HepG2 (cell line): ENCODE results near the gene CDC37. TPM values are rescaled to one million over a fixed set of nuclear protein-coding genes. Genes with fewer than 3 reads are reported as not detected.

Experiments used
- ATAC-seq: fragments of 200-7000 bp; cut with Tn5 transposase; 3 replicates; pipeline ENCODE4 v1.9.1; 2020; ENCODE audit warnings: mild to moderate bottlenecking, moderate library complexity
- BruUV-seq: library from RNA; stranded (reverse); fragments of 400-500 nt; replicated peaks from 2 replicates; lab custom pipeline; 2021; lab: Mats Ljungman, UMichigan
- CTCF ChIA-PET: fragments of 300-600 bp; formaldehyde crosslinking; extraction: SDS; loops from one replicate; lab custom pipeline; 2021; ENCODE audit warnings: low total read pairs, inconsistent platforms, low intra/inter-chr PET ratio; lab: Yijun Ruan, JAX
- POLR2A ChIA-PET: fragments of 350-600 bp; sonication (Branson Sonifier 250); formaldehyde crosslinking; loops from one replicate; lab custom pipeline; 2020; ENCODE audit warnings: antibody characterized with exemption, inconsistent platforms; lab: Yijun Ruan, JAX
- DNase-seq: peaks from one replicate; pipeline ENCODE4 v3.0.0-alpha.2; 2015; ENCODE audit warnings: low spot score
- FAIRE-seq: peaks from 3 replicates; lab custom pipeline; 2011; peaks lifted over from hg19 to GRCh38; lab: Jason Lieb, UNC
- H2AFZ ChIP-seq: one replicate; pipeline ENCODE4 v1.6.1; 2011; ENCODE audit warnings: low read length, inconsistent platforms
- H3K27ac ChIP-seq: fragments of 300-600 bp; 3 replicates; pipeline ENCODE4 v1.8.0; 2011; ENCODE audit warnings: mixed run types, mild to moderate bottlenecking, mixed read lengths, low read length, inconsistent platforms; ENCODE audit not compliant: insufficient read depth; ENCODE audit errors: extremely low read length
- H3K27me3 ChIP-seq, 2 experiments: fragments of 200-600 bp in 1 of 2; 2 replicates in 1 of 2; 3 replicates in 1 of 2; pipeline versions ENCODE4 v1.6.0 to v1.8.0; 2011; ENCODE audit warnings: low read length in 2 of 2, mild to moderate bottlenecking in 2 of 2, moderate library complexity in 2 of 2, inconsistent platforms in 1 of 2; ENCODE audit not compliant: insufficient read depth in 2 of 2, control insufficient read depth in 1 of 2
- H3K36me3 ChIP-seq, 2 experiments: fragments of 200-600 bp in 1 of 2; replicated peaks in 1 of 2; 2 replicates in 1 of 2; 3 replicates in 1 of 2; pipeline versions ENCODE4 v1.5.1 to v1.8.0; 2011; ENCODE audit warnings: low read length in 2 of 2, inconsistent platforms in 1 of 2; ENCODE audit not compliant: insufficient read depth in 2 of 2, control insufficient read depth in 1 of 2
- H3K4me1 ChIP-seq: 2 replicates; pipeline ENCODE4 v1.5.1; 2012; ENCODE audit warnings: low read length, inconsistent platforms; ENCODE audit not compliant: insufficient read depth
- H3K4me2 ChIP-seq: 2 replicates; pipeline ENCODE4 v1.6.0; 2011; ENCODE audit warnings: low read depth, low read length, inconsistent platforms
- H3K4me3 ChIP-seq, 3 experiments: fragments of 200-600 bp in 1 of 3; sonication (generic), shearing (Covaris generic) in 1 of 3; replicated peaks in 1 of 3; 2 replicates each; pipeline ENCODE4 v1.5.1; 2011 to 2016; ENCODE audit warnings: low read length in 3 of 3, inconsistent platforms in 2 of 3, low read depth in 2 of 3, mild to moderate bottlenecking in 2 of 3, control low read depth in 1 of 3, mixed read lengths in 1 of 3; ENCODE audit not compliant: insufficient read depth in 1 of 3
- H3K79me2 ChIP-seq: one replicate; pipeline ENCODE4 v1.6.1; 2011; ENCODE audit warnings: low read length, inconsistent platforms; ENCODE audit not compliant: insufficient read depth
- H3K9ac ChIP-seq: 2 replicates; pipeline ENCODE4 v1.6.0; 2011; ENCODE audit warnings: mild to moderate bottlenecking, low read depth, low read length, inconsistent platforms; ENCODE audit not compliant: insufficient read depth
- H3K9me3 ChIP-seq: 2 replicates; pipeline ENCODE4 v1.5.1; 2012; ENCODE audit warnings: mild to moderate bottlenecking, low read length
- H4K20me1 ChIP-seq: 2 replicates; pipeline ENCODE4 v1.6.0; 2011; ENCODE audit warnings: inconsistent platforms, mild to moderate bottlenecking, low read length, moderate library complexity; ENCODE audit not compliant: insufficient read depth
- CREB1 ChIP-seq, 2 experiments: fragments of 450-650 bp in 1 of 2; IDR thresholded peaks; 2 replicates each; pipeline ENCODE4 v1.6.1; 2016 to 2017; ENCODE audit warnings: control low read depth in 1 of 2, mild to moderate bottlenecking in 1 of 2, missing compliant biosample characterization in 1 of 2, missing genetic modification characterization in 1 of 2
- HMGXB4 ChIP-seq, 2 experiments: sonication (generic) in 1 of 2; formaldehyde crosslinking in 1 of 2; IDR thresholded peaks; 2 replicates each; pipeline versions ENCODE4 v1.4.0 to v1.6.1; 2018 to 2020; ENCODE audit warnings: missing genetic modification reagents in 2 of 2, borderline replicate concordance in 1 of 2, low read depth in 1 of 2, mild to moderate bottlenecking in 1 of 2, missing biosample characterization in 1 of 2
- ZNF800 ChIP-seq: sonication (generic); formaldehyde crosslinking; IDR thresholded peaks from 2 replicates; pipeline ENCODE4 v1.4.0; 2020; ENCODE audit warnings: missing genetic modification reagents
- WGBS: methylation state at CpG from one replicate; pipeline ENCODE4 v1.1.6; 2017; ENCODE audit warnings: low lambda C conversion rate; 5-methylcytosine and 5-hydroxymethylcytosine counted together
- in situ Hi-C: cut with HindIII; loops from 2 replicates; pipeline ENCODE4 v1.10.0; 2017; ENCODE audit warnings: low pct_unique_long_range_greater_than_20kb; ENCODE audit not compliant: extremely low pct_ligation_motif_present
- intact Hi-C: fragments of 100-400 bp; cut with micrococcal nuclease; formaldehyde crosslinking; loops from one replicate; pipeline ENCODE4 v1.10.0; 2022; ENCODE audit not compliant: unreplicated experiment
- polyA plus RNA-seq, 8 experiments: library from polyadenylated mRNA; depleted of rRNA in 3 of 8; stranded (reverse) in 7 of 8; unstranded in 1 of 8; fragments of >200 nt; fragmentation: Illumina TruSeq in 4 of 8; extraction: Trizol in 4 of 8; gene quantifications; 2 replicates each; pipeline versions ENCODE4 v1.2.1 to v1.2.3, GENCODE V29; 2011 to 2016; ENCODE audit warnings: low read depth in 4 of 8, missing spikeins in 1 of 8, mixed read lengths in 1 of 8; ENCODE audit not compliant: insufficient read depth in 1 of 8
- total RNA-seq, 5 experiments: library from RNA; depleted of rRNA; stranded (reverse); fragments of >200 nt; fragmentation: Illumina TruSeq; extraction: Trizol; gene quantifications; 2 replicates each; pipeline ENCODE4 v1.2.3, GENCODE V29; 2016; ENCODE audit warnings: low read depth in 1 of 5

Gene CDC37
- total and polyA plus RNA-seq, 2 of the 13 experiments (the other 11 are each of a cell fraction or from before 2014, with no cell fraction given) = 158 to 177 TPM

DNA sequence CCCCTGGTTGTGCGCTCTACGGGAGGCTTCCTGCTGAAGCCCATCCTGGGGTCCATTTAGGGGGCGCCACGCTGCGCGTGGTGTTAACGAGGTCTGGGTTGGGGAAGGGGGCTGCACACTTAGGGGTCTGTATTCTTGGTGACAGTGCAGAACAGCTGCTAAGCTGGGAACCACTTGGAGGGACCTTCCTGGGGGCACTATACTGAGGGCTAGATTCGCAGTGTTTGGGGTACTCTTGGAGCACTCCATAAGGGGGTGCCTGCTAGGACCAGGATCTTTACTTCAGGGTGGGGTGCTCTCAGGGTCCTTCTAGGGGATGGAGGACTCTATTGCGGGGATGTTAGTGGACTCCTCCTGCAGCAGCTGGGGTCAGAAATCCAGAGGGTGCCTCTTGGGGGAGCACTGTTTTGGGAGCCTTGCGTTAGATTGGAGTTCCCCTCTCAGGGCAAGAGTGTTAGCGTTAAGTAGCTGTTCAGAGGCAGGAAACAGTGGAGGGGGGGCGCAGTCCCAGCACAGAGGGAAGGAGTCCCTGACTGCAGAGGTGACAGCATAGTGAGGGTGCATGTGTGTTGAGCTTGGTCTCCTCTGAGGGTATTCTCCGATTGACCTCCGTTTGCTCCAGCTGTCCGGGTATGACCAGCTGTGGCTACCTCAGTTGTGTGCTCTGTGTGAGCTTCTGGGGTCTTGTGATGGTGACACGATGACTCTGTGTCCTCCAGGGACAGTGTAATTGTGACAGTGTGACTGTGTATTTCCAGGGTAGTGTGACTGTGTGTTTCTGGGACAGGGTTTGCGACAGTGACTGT lies 18.1 kb upstream of the CDC37 start:
- no peak overlapping the region for H3K27ac ChIP-seq

More for the DNA sequence above, 18.1 kb upstream of the CDC37 start:
- Histone ChIP-seq H2AFZ (no peak overlapping the region), H3K79me2 (no peaks in the 10 kb centered on the region), H3K9me3 (no peaks in the 10 kb centered on the region), H3K27me3 (peaks cover 18 to 68% of the 10 kb centered on the region in 2 experiments), H3K36me3 (no peaks in the 10 kb centered on the region), H3K9ac (no peak overlapping the region), H4K20me1 (no peaks in the 10 kb centered on the region; the same call in 1 of the 2 replicates), H3K4me2 (no peak overlapping the region), H3K4me1 (peaks cover 48% of the 10 kb centered on the region), H3K4me3 (no peak overlapping the region; a peak in 1 of 6 replicates)
- no peak for TF ChIP-seq HMGXB4 (CRISPR knock-in tag; IDR thresholded peaks at IDR 0.05; ENCODE audit: borderline replicate concordance in 1 of 2, low read depth in 1 of 2)
- TF ChIP-seq CREB1 (IDR thresholded peaks at IDR 0.05) = 0 out of 2 replicates have a peak, but pooled peaks have one; percentile 30
- no peak for TF ChIP-seq CREB1 (CRISPR knock-in tag; IDR thresholded peaks at IDR 0.05)
- peak; percentile 8; the same call in 1 of the 2 replicates for TF ChIP-seq ZNF800
- 9% methylated on average over 6 of the region's 17 CpGs for WGBS
- CTCF ChIA-PET = no interaction called here
- FAIRE-seq (no peak), ATAC-seq (no peak), DNase-seq (no peak)
- no TSS peak for BruUV-seq
- intact Hi-C loops (no loop called here), in situ Hi-C loops (no loop called here)
- POLR2A ChIA-PET = no interaction called here
